HL-60 (cell line): Measurements from ENCODE around the gene BIN1.

Source experiments
- POLR2AphosphoS5 ChIP-seq: IDR thresholded peaks from 2 replicates; pipeline ENCODE4 v1.6.1; 2012; ENCODE audit warnings: low read depth
- REST ChIP-seq: IDR thresholded peaks from 2 replicates; pipeline ENCODE4 v1.6.1; 2012; ENCODE audit warnings: low read depth; ENCODE audit not compliant: insufficient replicate concordance
- TF ChIP-seq, protein P1 (sequence below): IDR thresholded peaks from one replicate; pipeline ENCODE4 v1.5.1; 2011; ENCODE audit warnings: low read length, control low read depth, inconsistent platforms; ENCODE audit not compliant: insufficient read depth

DNA sequence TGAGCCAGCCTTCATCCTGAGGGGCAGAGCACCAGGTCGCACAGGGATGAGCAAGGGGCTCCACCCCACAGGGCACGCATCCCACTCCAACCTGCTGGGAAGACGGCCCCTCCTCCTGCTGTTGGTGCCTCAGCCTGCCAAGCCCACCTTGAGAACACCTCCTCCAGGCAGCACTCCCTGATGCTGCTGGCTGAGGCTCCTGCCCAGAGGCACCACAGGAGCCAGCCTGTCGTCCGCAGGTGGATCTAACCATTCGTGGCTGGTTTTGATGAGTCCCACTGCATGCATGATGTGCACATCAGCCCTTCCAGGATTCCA is 58.4 kb downstream of the BIN1 start:
- TF ChIP-seq, protein P1, sequence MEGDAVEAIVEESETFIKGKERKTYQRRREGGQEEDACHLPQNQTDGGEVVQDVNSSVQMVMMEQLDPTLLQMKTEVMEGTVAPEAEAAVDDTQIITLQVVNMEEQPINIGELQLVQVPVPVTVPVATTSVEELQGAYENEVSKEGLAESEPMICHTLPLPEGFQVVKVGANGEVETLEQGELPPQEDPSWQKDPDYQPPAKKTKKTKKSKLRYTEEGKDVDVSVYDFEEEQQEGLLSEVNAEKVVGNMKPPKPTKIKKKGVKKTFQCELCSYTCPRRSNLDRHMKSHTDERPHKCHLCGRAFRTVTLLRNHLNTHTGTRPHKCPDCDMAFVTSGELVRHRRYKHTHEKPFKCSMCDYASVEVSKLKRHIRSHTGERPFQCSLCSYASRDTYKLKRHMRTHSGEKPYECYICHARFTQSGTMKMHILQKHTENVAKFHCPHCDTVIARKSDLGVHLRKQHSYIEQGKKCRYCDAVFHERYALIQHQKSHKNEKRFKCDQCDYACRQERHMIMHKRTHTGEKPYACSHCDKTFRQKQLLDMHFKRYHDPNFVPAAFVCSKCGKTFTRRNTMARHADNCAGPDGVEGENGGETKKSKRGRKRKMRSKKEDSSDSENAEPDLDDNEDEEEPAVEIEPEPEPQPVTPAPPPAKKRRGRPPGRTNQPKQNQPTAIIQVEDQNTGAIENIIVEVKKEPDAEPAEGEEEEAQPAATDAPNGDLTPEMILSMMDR: no peak
- TF ChIP-seq POLR2AphosphoS5 (no peak), REST (no peak)
